Osteocyte (in vitro differentiated cells): ENCODE data around the gene HKDC1. TPM values are rescaled to one million over a fixed set of nuclear protein-coding genes. Genes with fewer than 3 reads are reported as not detected.
"Not testable (repeated sequence)": the region's sequence is repeated elsewhere in the genome, so short reads cannot be mapped to it uniquely, and the experiment has no call there.

ENCODE experiments used
- DNase-seq: peaks from one replicate; pipeline ENCODE4 v3.0.0; 2021; ENCODE audit warnings: mixed read lengths; ENCODE audit not compliant: unreplicated experiment; ENCODE audit errors: extremely low spot score
- H3K27ac Mint-ChIP-seq: one replicate; pipeline ENCODE4 v1.8.0; 2021; ENCODE audit warnings: mild to moderate bottlenecking, mixed read lengths; ENCODE audit not compliant: unreplicated experiment
- H3K27me3 Mint-ChIP-seq: one replicate; pipeline ENCODE4 v1.8.0; 2021; ENCODE audit warnings: mixed read lengths; ENCODE audit not compliant: unreplicated experiment
- H3K36me3 Mint-ChIP-seq: one replicate; pipeline ENCODE4 v1.8.0; 2021; ENCODE audit warnings: mixed read lengths; ENCODE audit not compliant: unreplicated experiment
- H3K4me1 Mint-ChIP-seq: one replicate; pipeline ENCODE4 v1.8.0; 2021; ENCODE audit warnings: mixed read lengths; ENCODE audit not compliant: unreplicated experiment
- H3K4me3 Mint-ChIP-seq: one replicate; pipeline ENCODE4 v1.8.0; 2021; ENCODE audit warnings: mild to moderate bottlenecking, moderate library complexity, mixed read lengths; ENCODE audit not compliant: unreplicated experiment
- H3K9me3 Mint-ChIP-seq: one replicate; pipeline ENCODE4 v1.8.0; 2021; ENCODE audit warnings: mixed read lengths; ENCODE audit not compliant: unreplicated experiment
- CTCF ChIP-seq: fragments of 200-600 bp; sonication (generic); IDR thresholded peaks from 2 replicates; pipeline ENCODE4 v1.5.0; 2021; ENCODE audit warnings: antibody characterized with exemption, mild to moderate bottlenecking, moderate library complexity
- long read RNA-seq: library from polyadenylated mRNA; unstranded; transcript quantifications from one replicate; pipeline ENCODE4 v2.0.0, GENCODE V29; 2021
- total RNA-seq: library from RNA; stranded (reverse); gene quantifications from 2 replicates; pipeline ENCODE4 v1.2.1, GENCODE V29; 2021

HKDC1 gene
- 0.19 TPM in 1 of 2 replicates, not detected in the other for total RNA-seq
- long read RNA-seq, result 0 reads

- Mint-ChIP-seq H3K36me3 (no peaks in the 10 kb centered on the region), H3K27ac (no peak within 1 kb of the TSS), H3K4me3 (no peak within 1 kb of the TSS), H3K4me1 (peaks cover 19% of the 10 kb centered on the region), H3K9me3 (no peaks in the 10 kb centered on the region), H3K27me3 (no peaks in the 10 kb centered on the region)
- DNase-seq, result no peak
- no peak for TF ChIP-seq CTCF
These were observed at the start of gene HKDC1 for GRCh38 chr10:69220041-69220451. Gene HKDC1, plus strand, starts transcription at chr10:69220332. Its CDS starts 104 bp downstream, at chr10:69220436.

GRCh38 chr10:69172241-69172982 lies 47.7 kb upstream of the HKDC1 start:
- Mint-ChIP-seq H3K27ac (no peak overlapping the region), H3K4me1 (no peaks in the 10 kb centered on the region), H3K27me3 (no peaks in the 10 kb centered on the region), H3K36me3 (peaks cover 36% of the 10 kb centered on the region), H3K9me3 (no peaks in the 10 kb centered on the region), H3K4me3 (no peak overlapping the region)
- DNase-seq, result no peak
- TF ChIP-seq CTCF, result no peak

GRCh38 chr10:69175326-69175725 lies 44.8 kb upstream of the HKDC1 start:
- not testable (repeated sequence) for H3K4me1 Mint-ChIP-seq, H3K27me3 Mint-ChIP-seq, H3K27ac Mint-ChIP-seq, H3K9me3 Mint-ChIP-seq, H3K4me3 Mint-ChIP-seq, DNase-seq
- H3K36me3 Mint-ChIP-seq, result peaks cover 26% of the 10 kb centered on the region

GRCh38 chr10:69176823-69177222 lies 43.3 kb upstream of the HKDC1 start:
- no peak for DNase-seq
- Mint-ChIP-seq H3K27me3 (no peaks in the 10 kb centered on the region), H3K36me3 (peaks cover 14% of the 10 kb centered on the region), H3K4me3 (no peak overlapping the region), H3K27ac (no peak overlapping the region), H3K4me1 (peaks cover 22% of the 10 kb centered on the region), H3K9me3 (no peaks in the 10 kb centered on the region)
- TF ChIP-seq CTCF, result no peak

- DNase-seq, result no peak
- Mint-ChIP-seq H3K27me3 (no peaks in the 10 kb centered on the region), H3K4me1 (peaks cover 27% of the 10 kb centered on the region), H3K4me3 (peak overlapping the region; percentile 94), H3K36me3 (peaks cover 3% of the 10 kb centered on the region), H3K9me3 (no peaks in the 10 kb centered on the region), H3K27ac (peak overlapping the region; percentile 100)
- TF ChIP-seq CTCF, result no peak
These were observed 40.9 kb upstream of the HKDC1 start for GRCh38 chr10:69179089-69179742.
